Muscle of arm (tissue), 12 donors: Measurements from ENCODE around the gene PRMT2. TPM values are rescaled to one million over a fixed set of nuclear protein-coding genes. Genes with fewer than 3 reads are reported as not detected.
"Not testable (repeated sequence)": the region's sequence is repeated elsewhere in the genome, so short reads cannot be mapped to it uniquely, and the experiment has no call there.

Experiments used
- DNase-seq: peaks from one replicate; pipeline ENCODE4 v3.0.0-alpha.2; 2013
- polyA plus RNA-seq, 12 donors: library from polyadenylated mRNA; unstranded; fragments of 120-200 nt; gene quantifications; one replicate each; pipeline ENCODE4 v1.2.1, GENCODE V29; 2013; ENCODE audit not compliant: insufficient read length in 12 of 12

Gene PRMT2
- polyA plus RNA-seq, 12 donors, result 71.7 to 128 (median 114) TPM; not detected in 1

DNA sequence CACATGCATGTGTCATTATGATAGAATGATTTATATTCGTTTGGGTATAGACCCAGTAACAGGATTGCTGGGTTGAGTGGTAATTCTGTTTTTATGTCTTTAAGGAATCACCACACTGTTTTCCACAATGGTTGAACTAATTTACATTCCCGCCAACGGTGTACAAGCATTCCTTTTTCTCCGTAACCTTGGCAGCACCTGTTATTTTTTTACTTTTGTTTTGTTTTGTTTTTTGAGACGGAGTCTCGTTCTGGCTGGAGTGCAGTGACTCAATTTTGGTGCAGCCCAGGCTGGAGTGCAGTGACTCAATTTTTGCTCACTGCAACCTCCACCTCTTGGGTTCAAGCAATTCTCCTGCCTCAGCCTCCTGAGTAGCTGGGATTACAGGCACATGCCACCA lies 22.1 kb upstream of the PRMT2 start:
- DNase-seq, result no peak

DNA sequence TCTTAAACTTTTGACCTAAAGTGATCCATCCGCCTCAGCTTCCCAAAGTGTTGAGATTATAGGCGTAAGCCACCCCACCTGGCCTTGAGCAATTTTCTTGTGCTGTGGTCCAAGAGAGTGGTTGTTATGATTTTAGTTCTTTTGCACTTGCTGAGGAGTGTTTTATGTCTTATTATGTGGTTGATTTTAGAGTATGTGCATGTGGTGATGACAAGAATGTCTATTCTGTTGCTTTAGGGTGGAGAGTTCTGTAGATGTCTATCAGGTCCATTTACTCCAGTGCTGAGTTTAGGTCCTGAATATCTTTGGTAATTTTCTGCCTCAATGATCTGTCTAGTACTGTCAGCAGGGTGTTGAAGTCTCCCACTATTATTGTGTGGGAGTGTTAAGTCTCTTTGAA lies 19.4 kb upstream of the PRMT2 start:
- DNase-seq, result no peak

DNA sequence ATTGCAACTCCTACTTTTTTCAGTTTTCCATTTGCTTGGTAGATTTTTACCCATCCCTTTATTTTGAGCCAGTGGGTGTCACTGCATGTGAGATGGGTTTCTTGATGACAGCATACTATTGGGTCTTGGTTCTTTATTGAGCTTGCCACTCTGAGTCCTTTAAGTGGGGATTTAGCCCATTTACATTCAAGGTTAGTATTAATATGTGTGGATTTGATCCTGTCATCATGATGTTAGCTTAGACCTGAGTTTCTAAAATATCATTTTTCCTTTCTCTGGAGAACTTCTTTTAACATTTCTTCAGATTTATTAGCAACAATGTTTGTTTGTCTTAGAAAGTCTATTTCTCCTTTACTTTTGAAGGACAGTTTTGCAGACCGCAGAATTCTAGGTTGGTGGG lies 18.8 kb upstream of the PRMT2 start:
- DNase-seq, result no peak

DNA sequence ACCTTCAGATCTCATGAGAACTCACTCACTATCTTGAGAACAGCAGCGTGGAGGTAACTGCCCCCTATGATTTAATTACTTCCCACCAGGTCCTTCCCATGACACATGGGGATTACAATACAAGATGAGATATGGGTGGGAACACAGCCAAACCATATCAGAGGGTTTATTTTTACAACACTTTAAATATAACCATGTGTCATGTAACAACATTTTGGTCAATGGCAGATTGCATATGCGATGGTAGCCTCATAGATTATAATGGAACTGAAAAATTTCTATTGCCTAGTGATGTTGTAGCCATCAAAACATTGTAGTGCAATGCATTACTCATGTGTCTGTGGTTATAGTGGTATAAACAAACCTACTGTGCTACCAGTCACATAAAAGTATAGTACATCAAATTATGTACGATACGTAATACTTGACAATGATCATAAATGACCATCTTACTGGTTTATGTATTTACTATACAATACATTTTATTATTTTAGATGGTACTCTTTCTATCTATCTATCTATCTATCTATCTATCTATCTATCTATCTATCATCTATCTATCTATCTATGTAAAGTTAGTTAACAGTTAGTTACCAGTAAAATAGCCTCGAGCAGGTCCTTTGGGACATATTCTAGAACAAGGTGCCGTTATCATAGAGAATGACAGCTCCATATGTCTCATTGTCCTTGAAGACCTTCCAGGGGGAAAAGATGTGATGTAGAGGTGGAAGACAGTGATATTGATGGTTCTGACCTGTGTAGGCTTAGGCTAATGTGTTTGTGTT lies 18.0 kb upstream of the PRMT2 start:
- no peak for DNase-seq

DNA sequence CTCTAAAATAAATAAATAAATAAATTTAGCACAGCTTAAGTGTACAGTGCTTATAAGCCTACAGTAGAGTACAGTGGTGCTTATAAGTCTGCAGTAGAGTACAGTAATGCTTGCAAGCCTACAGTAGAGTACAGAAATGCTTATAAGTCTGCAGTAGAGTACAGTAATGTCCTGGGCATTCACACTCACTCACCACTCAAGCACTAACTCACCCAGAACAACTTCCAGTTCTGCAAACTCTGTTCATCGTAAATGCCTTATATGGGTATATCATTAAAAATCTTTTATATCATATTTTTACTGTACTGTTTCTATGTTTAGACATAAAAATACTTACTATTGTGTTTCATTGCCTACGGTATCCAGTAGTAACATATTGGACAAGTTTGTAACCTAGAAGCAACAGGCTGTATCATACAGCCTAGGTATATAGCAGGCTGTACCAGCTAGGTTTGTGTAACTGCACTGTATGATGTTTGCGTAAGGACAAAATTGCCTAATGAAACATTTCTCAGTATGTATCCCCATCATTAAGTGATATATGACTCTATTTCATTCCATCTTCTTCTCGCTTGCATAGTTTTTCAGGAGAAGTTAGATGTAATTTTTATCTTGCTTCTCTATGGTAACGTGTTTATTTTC lies 16.6 kb upstream of the PRMT2 start:
- no peak for DNase-seq

DNA sequence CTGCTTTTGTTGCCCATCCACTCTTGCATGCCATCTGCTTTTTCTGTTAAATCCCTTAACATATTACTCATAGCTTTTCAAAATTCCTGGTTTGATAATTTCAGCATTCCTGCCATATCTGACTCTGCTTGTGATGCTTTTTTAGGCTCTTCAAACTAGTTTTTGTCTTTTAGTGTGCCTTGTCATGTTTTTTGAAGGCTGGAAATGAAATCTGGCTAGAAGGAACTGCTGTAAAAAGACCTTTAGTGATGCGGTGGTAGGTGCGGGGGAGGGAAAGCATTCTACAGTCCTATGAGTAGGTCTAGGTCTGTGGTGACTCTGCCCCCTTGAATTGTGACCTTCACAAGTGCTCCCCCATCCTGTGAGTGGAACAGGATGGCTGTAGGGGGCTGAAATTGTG lies 15.6 kb upstream of the PRMT2 start:
- DNase-seq, result no peak

DNA sequence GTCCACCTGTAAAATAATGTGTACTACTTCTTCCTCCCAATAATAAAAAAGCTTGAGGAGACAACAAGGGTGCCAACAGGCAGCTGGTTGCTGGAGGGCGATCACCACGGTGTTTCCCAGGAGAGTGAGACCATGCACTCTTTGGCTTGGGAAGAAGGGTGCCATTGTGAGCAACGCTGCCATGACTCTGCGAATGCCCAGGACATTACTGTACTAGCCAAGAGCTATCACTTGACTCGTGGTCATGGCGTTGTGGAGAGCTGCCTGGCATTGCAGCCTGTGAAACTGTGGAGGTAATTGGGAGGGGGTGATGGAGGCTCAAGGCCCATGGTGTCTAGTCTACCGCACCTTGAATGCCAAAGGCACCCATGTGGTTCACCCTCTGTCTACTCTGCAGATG lies 14.6 kb upstream of the PRMT2 start:
- DNase-seq, result no peak

DNA sequence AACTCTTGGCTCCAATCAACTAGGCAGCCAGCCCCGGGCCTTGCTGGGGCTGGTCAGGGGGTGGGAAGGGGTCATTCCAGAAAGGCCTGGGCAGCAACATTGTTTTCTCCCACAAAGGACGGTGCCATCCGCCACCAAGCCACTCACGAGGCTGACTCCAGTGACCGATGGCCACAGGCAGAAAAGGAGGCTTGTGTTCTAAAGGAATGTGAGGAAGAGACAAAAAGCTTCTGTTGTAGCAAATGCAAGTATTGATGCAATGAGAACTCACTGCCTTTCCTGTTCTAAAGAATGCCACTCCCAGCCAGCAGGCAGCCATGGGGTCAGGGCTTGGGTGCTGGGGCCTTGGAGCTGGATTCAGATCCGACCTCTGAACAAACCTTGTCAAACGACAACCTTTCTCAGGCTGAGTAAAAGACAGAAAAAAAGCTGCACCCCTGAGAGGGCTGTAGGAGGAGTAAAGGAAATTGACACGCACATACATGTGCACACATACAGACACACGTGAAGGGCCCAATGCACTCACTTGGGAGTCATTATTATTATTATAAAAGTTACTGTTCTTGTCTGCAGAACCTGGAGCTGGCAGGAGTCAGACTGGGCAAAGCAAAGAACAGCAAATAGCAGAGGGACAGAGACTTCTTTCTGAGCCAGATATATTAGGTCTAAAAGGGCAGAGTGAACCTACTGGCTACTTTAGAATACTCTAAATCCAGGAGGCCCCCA lies 13.9 kb upstream of the PRMT2 start:
- no peak for DNase-seq

DNA sequence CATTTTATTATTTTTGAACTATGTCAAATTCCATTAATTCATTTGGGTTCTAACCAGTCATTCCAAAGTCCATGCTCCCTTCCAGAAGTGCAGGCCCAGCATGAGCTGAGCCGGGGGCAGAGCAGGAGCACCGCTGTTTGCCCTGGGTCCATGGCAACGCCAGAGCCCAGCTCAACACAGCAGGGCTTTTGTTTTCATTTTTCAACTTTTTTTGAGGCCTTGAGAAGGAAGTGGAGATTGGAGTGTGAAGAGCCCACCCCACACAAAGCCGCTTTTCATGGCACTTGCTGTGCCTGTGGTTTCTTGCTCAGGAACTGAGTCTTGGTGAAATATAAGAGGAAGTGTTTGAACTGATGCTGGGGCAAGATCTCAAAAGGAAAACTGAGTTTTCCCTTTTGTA lies 13.2 kb upstream of the PRMT2 start:
- no peak for DNase-seq

DNA sequence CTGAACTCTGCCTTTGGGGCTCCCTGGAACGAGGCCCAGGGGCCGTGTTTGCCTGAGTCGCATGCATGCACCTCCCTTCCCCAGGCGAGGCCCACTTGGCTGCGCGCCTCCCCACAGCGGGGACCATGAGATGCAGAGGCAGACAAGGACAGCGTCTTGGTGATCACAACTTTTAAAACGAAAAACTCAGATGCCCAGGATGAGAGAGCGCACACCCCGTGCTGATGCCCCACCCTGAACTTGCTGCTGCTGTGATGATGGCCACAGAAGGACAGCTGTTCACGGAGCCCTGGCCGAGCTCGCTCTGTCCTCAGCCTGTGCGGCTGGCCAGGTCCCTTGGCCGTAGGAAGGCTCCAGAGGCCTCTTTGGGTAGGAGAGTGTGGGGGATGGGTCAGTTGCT lies 11.4 kb upstream of the PRMT2 start:
- DNase-seq, result no peak

DNA sequence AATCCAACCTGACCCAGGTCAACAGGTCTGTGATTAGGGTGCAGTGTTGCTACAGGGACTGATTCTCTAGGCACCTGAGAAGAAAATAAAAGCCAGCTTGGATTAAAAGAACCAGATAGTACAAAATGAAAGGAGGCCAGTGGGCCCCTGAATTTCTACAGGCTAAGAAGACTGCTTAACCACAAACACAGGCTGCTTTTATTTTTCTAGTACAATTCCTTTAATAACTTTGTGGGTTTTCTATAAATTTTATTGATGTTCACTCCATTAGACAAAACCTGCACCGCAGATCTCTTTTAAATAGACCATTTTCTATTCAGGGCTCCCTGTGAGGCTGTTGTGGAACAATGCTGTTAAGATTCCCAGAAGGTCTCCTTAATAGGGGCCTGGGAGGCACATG lies 9.7 kb upstream of the PRMT2 start:
- DNase-seq, result no peak

DNA sequence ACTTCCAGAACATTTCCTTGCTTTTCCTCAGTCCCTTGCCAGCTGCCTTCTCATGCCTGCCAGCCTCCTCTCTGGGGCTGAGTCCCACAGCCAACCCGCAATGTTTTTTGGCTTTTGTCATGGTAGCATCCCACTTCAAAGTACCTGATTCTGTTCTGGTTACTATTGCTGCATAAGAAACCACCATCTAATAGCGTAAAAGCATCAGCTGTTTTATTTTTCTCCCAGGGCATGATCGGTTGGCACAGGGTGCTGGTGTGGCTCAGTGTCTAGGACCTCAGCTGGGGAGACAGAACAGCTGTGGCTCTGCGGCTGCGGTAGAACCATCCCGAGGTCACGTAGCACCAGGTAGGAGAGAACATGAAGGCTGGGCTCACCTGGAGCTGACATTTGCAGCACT lies 8.9 kb upstream of the PRMT2 start:
- no peak for DNase-seq

DNA sequence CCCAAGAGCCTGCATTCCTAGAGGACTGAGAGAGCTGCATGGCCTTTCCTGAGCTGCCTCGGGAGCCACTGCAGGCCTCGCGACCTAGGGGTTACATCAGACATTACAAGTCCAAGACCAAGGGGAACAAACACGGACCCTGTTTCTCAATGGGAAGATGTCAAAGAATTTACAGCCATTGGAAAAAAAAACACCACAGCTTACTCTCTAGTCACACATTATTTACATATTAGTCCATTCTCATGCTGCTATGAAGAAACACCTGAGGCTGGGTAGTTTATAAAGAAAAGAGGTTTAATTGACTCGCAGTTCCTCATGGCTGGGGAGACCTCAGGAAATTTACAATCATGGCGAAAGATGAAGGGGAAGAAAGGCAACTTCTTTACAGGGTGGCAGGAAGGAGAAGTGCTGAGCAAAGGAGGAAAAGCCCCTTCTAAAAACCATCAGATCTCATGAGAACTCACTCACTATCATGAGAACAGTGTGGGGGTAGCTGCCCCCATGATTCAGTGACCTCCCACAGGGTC lies 8.4 kb upstream of the PRMT2 start:
- DNase-seq, result no peak

DNA sequence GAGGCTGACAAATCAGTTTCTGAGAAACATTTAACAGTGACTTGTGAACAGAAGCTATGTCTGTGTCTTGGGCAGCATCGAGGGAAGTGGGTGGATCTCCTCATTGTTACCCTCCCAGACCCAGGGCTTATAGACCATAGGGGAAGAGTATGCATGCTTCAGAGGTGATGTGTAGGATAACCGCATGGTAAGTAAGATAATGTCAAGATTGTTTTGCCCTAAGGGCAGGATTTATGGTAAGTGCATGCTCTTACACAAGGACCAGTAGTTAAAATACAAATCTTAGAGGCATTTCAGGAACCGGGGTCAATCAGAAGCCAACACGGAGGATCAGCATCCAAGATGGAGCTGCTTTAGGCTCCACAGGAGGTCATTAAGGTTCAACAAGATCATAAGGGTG lies 7.7 kb upstream of the PRMT2 start:
- no peak for DNase-seq

DNA sequence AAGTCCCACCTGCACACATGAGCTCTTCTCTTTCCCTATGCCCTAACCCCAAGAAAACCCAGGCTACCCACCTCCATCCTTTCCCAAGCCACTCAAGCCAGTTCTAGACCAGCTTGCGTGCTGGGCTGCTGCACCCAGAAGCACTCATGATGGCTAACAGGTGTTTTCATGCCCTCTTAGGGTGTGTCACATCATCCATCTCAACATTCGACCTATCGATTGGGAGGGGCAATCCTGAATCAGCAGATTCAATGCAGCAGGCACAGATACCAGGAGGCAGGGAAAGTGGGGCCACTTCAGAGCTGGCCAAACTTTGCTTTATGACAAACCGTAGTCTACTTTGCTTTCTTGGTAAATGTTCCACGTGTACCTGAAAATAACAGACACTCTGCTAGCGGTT lies 6.6 kb upstream of the PRMT2 start:
- DNase-seq, result no peak

DNA sequence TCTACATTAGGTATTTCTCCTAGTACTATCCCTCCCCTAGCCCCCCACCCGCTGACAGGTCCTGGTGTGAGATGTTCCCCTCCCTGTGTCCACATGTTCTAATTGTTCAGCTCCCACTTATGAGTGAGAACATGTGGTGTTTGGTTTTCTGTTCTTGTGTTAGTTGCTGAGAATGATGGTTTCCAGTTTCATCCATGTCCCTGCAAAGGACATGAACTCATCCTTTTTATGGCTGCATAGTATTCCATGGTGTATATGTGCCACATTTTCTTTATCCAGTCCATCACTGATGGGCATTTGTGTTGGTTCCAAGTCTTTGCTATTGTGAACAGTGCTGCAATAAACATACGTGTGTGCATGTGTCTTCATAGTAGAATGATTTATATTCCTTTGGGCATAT lies 4.6 kb upstream of the PRMT2 start:
- DNase-seq, result not testable (repeated sequence)

DNA sequence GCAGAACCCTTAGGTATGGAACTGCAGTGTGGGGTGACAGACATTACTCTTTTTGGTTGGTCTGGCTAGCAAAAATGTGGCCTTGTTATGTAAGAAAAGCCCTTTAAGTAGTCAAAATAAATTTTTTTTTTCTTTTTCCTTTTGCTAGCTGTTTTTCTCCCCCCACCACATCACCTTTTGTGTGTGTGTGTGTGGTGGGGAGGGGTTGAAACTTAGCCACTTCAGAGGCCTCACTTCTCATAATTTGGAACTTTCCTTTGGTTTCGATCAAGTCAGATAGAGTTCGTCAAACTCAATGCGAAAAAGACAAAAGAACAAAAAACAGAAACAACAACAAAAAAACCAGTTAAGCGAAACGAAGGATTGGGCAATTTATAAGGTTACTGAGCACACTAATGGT lies 1.9 kb upstream of the PRMT2 start:
- no peak for DNase-seq

DNA sequence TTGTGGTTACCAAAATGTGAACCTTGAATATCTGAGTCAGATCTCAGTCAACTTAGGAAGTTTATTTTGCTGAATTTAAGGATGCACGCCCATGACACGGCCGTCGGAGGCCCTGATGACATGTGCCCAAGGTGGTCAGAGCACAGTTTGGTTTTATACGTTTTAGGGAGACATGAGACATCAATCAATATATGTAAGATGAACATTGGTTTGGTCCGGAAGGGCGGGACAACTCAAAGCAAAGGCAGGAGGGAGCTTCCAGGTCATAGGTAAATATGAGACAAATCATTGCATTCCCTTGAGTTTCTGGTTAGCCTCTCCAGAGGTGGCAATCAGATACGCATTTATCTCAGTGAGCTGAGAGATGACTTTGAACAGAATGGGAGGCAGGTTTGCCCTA lies 1.0 kb upstream of the PRMT2 start:
- DNase-seq, result no peak

DNA sequence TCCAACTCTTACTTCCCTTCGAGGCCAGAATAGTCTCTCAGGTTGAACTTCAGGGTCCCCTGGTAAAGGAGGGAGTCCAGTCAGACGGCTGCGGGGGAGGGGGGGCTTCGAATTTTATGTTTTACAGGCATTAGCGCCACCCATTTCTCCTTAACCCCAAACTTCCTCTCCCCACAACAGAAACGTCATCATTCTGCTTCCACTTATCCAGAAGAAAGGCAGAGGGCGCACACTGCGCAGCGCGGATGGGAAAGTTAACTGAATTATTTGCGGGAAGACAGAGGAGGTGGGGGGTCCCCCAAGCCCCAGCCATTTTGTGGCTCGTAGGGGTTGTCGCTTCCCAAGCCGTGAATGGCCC lies 529 bp upstream of the PRMT2 start:
- peak; percentile 92 for DNase-seq

DNA sequence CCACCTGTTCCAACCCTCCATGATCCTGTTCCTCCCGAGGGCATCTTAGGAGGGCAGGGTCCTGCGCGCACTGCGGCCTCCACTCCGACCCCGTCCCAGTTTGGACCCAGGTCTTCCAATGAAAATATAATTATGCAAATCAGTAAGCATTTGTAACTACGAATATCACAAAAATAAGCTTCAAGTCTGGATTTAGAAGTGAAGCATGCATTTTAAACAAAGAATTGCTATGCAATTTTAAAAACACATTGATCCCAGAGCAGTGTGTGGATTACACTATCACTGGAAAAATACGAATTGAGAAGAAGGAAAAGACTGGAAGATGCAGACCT lies 673 bp downstream of the PRMT2 start:
- DNase-seq, result no peak

DNA sequence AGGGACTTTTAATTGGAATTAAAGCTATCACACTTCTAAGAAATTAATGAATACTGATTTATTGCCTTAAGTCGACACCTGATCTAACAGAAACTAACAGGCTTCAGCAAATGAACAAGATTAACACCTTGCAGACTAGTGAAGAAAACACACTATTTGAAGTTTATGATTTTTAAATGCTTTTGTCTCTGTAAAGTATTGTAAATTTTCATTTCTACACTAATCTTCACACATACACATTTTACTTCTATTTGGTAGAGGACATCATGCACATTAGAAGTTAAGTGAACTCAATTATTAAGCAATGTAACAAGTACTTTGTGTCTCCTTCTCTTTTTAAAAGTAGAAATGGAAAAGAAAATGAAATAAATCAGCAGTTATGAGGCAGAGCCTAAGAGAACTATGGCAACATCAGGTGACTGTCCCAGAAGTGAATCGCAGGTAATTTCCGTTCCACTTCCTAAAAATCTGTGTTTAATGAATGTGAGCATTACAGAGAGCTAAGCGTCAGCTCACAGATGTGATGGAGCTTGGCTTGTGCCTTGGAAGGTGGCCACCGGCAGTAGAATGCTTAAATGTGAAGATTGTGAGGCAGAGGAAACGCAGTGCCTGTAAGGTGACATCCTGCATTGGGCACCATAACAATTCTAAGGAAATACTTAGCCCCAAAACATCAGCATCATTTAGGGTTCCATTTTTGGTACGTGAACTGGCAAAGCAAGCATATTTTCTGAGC lies 1.2 kb downstream of the PRMT2 start:
- DNase-seq, result no peak

DNA sequence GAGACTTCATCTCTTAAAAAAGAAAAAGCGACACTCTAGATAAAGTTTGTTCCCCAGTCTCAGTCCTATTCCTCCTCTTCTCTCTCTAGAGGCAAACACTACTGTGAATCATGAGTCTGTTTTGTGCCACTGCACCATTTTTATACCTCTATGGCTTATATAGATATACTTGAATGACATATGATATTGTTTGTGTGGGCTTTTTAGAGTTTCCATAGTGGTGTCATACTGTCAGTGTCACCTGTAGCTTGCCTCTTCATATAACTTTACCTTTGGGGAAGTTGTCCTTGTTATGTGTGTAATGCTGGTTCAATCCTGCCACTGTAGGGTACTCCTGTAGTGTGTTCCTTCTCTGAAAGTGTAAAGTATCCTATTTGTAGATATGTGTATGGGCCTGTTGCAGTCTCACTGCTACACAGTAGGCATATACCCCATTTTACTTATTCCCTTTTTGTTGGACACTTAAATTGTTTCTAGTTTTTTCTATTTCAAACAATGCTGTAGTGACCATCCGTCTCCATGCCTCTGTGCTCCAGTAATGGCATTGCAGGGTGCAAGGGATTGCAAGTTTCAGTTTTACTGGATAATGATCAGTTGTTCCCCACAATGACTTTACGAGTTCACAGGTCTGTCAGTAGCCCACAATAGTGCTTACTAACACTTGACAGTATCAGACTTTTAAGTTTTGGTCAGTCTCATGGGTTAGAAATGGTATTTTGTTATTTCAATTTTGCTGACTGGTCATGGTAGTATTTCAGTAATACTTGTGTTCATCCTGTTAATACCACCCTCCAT lies 2.7 kb downstream of the PRMT2 start:
- DNase-seq, result no peak
